Measurements from ENCODE around the gene CDCA3. TPM values are rescaled to one million over a fixed set of nuclear protein-coding genes. Genes with fewer than 3 reads are reported as not detected.
"Not testable (repeated sequence)": the region's sequence is repeated elsewhere in the genome, so short reads cannot be mapped to it uniquely, and the experiment has no call there.

Gene CDCA3
- total RNA-seq, 4 donors from 2014 or later: 0.25 to 4.4 (median 0.65) TPM

DNA sequence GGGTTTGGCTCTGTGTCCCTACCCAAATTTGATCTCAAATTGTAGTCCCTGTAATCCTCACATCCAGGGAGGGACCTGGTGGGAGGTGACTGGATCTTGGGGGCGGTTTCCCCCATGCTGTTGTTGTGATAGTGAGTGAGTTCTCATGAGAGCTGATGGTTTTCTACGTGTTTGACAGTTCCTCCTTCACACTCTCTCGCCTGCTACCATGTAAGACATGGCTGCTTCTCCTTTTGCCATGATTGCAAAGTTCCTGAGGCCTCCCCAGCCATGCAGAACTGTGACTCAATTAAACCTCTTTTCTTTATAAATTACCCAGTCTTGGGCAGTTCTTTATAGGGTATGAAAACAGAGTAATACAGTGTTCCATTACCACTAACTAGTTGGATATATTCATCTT is 43.2 kb upstream of the CDCA3 start:
- Histone ChIP-seq H3K4me1 (peaks cover 10% of the 10 kb centered on the region in 2 donors), H3K36me3 (no peaks in the 10 kb centered on the region), H3K4me3 (no peak overlapping the region), H3K27ac (no peak overlapping the region), H3K27me3 (no peaks in the 10 kb centered on the region), H3K9me3 (no peaks in the 10 kb centered on the region)
- intact Hi-C loops (cut with DNase I; ENCODE audit: low total_unique reads) (no loop called here), in situ Hi-C loops (cut with MboI; ENCODE audit: low sequenced_read_pairs in 4 of 4) (no loop called here)
- TF ChIP-seq POLR2A (IDR thresholded peaks at IDR 0.05): no peak
- ATAC-seq (no peak), DNase-seq (no peak)

DNA sequence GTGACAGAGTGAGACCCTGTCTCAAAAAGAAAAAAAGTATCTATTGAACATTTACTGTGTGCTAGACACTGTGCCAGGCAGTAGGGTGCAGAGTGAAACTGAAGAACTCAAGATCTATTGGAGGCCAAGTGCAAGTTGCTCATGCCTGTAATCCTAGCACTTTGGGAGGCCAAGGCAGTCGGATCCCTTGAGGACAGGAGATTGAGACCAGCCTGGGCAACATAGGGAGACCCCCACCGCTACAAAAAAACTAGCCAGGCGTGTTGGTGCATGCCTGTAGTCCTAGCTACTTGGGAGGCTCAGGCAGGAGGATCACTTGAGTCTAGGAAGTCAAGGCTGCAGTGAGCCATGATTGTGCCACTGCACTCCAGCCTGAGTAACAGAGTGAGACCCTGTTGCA is 41.6 kb upstream of the CDCA3 start:
- H3K27me3 ChIP-seq; in situ Hi-C loops (cut with MboI; ENCODE audit: low sequenced_read_pairs in 4 of 4); ATAC-seq; H3K27ac ChIP-seq; intact Hi-C loops (cut with DNase I; ENCODE audit: low total_unique reads); DNase-seq; H3K4me3 ChIP-seq; H3K9me3 ChIP-seq; H3K36me3 ChIP-seq: not testable (repeated sequence)
- peaks cover 10% of the 10 kb centered on the region in 2 donors for H3K4me1 ChIP-seq

DNA sequence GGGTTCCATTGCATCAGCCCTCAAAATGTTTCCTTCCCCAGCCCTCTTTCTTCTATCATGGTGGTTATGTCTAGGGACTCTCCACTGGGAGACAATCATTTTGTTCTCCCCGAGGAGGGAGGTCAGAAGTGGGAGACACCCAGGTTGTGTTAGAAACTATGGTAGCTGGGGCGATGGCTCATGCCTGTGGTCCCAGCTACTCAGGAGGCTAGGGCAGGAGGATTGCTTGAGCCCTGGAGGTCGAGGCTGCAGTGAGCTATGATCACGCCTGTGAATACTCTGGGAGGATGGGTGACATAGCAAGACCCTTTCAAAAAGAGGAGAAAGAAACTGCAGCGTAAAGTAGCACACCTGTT is 40.5 kb upstream of the CDCA3 start:
- intact Hi-C loops (cut with DNase I; ENCODE audit: low total_unique reads): loop anchor here (1.0 kb wide), 4 partner anchors 13 to 39 kb away; partner anchors contain the start of genes LRRC23, SPSB2 and USP5
- Histone ChIP-seq H3K27me3 (no peaks in the 10 kb centered on the region), H3K4me1 (peaks cover 10% of the 10 kb centered on the region in 2 donors), H3K4me3 (peak overlapping the region; percentile 60 to 83 (median 68)), H3K36me3 (no peaks in the 10 kb centered on the region), H3K9me3 (no peaks in the 10 kb centered on the region), H3K27ac (peak overlapping the region; percentile 85 to 92 (median 87))
- no peak for DNase-seq
- in situ Hi-C loops (cut with MboI; ENCODE audit: low sequenced_read_pairs in 4 of 4): no loop called here
- TF ChIP-seq, protein P1, sequence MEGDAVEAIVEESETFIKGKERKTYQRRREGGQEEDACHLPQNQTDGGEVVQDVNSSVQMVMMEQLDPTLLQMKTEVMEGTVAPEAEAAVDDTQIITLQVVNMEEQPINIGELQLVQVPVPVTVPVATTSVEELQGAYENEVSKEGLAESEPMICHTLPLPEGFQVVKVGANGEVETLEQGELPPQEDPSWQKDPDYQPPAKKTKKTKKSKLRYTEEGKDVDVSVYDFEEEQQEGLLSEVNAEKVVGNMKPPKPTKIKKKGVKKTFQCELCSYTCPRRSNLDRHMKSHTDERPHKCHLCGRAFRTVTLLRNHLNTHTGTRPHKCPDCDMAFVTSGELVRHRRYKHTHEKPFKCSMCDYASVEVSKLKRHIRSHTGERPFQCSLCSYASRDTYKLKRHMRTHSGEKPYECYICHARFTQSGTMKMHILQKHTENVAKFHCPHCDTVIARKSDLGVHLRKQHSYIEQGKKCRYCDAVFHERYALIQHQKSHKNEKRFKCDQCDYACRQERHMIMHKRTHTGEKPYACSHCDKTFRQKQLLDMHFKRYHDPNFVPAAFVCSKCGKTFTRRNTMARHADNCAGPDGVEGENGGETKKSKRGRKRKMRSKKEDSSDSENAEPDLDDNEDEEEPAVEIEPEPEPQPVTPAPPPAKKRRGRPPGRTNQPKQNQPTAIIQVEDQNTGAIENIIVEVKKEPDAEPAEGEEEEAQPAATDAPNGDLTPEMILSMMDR (IDR thresholded peaks at IDR 0.05 in 4 of 5, conservative IDR thresholded peaks at IDR 0.05 in 1 of 5): no peak
- TF ChIP-seq POLR2A (IDR thresholded peaks at IDR 0.05): no peak
- peak; percentile 3 to 13 for ATAC-seq

DNA sequence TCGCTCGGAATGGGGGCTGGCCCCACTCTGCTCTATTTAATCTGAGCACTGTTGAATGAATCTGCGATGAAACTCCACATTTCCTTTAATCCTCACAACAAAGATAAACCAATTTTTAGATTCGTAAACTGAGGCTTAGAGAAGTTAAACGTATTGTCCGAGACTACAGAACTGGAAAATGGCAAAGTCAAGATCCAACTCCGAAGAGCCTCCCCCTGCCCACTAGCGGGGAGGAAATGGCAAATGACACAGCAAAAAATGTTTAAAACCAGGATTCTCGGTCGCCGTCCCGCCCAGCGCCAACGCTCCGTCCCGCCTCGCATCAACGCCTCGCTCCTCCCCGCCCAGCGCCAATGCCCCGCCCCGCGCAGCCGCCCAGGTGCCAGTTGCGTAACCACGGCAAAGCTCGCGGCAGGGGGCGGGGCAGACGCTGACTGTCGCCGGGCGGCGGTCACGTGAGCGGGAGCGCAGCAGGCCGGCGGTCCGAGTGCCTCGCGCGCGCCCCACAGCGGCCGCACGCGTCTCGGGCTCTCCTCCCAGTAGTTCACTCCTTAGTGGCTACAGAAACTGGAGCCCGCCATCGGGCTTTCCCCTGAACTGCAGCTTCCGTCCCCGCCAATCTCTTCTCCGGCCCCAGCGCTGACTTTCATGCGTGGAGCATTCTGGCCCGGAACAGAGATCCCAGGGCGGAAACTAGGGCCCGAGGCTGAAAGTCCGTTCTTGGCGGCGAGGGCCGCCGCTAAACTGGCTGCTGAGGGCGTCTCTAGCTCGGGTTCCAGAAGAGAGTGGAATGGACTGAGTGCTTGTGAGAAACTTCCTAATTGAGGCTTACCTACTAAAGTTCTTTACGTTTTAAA is 39.9 kb upstream of the CDCA3 start:
- intact Hi-C loops (cut with DNase I; ENCODE audit: low total_unique reads): loop anchor here (1.0 kb wide), 4 partner anchors 13 to 39 kb away; partner anchors contain the start of genes LRRC23, SPSB2 and USP5

DNA sequence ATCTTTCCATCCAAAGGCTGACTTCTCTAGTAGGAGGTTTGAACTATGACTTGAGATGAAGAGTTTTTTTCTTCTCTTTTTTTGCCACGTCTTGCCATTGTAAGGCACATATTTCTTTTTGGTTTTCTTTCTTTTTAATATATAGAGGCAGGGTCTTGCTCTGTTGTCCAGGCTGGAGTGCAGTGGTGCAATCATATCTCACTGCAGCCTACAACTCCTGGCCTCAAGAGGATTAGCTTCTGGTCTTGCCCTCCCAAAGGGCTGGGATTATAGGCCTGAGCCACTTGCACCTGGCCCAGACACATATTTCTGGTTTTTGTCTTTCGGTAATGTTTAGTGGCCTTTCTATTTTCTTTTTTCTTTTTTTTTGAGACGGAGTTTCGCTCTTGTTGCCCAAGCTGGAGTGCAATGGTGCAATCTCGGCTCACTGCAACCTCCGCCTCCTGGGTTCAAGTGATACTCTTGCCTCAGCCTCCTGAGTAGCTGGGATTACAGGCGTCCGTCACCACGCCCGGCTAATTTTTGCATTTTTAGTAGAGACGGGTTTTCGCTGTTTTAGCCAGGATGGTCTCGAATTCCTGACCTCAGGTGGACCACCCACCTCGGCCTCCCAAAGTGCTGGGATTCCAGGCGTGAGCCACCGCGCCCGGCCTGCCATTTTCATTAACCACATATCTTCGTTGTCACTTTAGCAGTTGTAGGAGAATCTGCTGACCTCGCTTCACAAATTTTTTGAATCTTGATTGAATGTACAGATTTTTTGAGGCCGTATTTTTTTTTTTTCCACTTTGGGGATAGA is 38.9 kb upstream of the CDCA3 start:
- DNase-seq; intact Hi-C loops (cut with DNase I; ENCODE audit: low total_unique reads); in situ Hi-C loops (cut with MboI; ENCODE audit: low sequenced_read_pairs in 4 of 4); H3K36me3 ChIP-seq; H3K27me3 ChIP-seq; H3K9me3 ChIP-seq; ATAC-seq: not testable (repeated sequence)
- Histone ChIP-seq H3K4me1 (peaks cover 10% of the 10 kb centered on the region in 2 donors), H3K4me3 (peak overlapping the region in 2 of 4 donors; percentile 66 to 83), H3K27ac (peak overlapping the region; percentile 85 to 92 (median 87))

More for the DNA sequence above, 39.9 kb upstream of the CDCA3 start:
- Histone ChIP-seq H3K4me1 (peaks cover 10% of the 10 kb centered on the region in 2 donors), H3K27me3 (no peaks in the 10 kb centered on the region), H3K36me3 (no peaks in the 10 kb centered on the region), H3K9me3 (no peaks in the 10 kb centered on the region), H3K4me3 (peak overlapping the region; percentile 60 to 83 (median 68)), H3K27ac (peak overlapping the region; percentile 85 to 92 (median 87))
- TF ChIP-seq POLR2A (IDR thresholded peaks at IDR 0.05): peak; percentile 53 to 56
- TF ChIP-seq, protein P1 (IDR thresholded peaks at IDR 0.05 in 4 of 5, conservative IDR thresholded peaks at IDR 0.05 in 1 of 5): peak; percentile 78 to 94 (median 87)
- peak; percentile 92 to 95 for DNase-seq
- ATAC-seq: peak; percentile 99
- in situ Hi-C loops (cut with MboI; ENCODE audit: low sequenced_read_pairs in 4 of 4): no loop called here

DNA sequence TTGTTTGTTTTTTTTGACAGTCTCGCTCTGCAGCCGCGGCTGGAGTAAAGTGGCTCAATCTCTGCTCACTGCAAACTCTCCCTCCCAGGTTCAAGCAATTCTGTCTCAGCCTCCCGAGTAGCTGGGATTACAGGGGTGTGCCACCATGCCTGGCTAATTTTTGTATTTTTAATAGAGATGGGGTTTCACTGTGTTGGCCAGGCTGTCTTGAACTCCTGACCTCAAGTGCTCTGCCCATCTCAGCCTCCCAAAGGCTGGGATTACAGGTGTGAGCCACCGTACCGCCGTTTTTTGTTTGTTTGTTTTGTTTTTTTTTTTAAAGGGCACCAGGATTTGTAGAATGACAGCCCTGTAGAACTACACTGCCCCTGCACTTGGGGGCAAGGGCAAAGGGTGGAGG is 37.7 kb upstream of the CDCA3 start:
- H3K36me3 ChIP-seq; H3K9me3 ChIP-seq; intact Hi-C loops (cut with DNase I; ENCODE audit: low total_unique reads); ATAC-seq; in situ Hi-C loops (cut with MboI; ENCODE audit: low sequenced_read_pairs in 4 of 4); H3K27me3 ChIP-seq; H3K4me3 ChIP-seq; DNase-seq: not testable (repeated sequence)
- peaks cover 10% of the 10 kb centered on the region in 2 donors for H3K4me1 ChIP-seq
- peak overlapping the region in 1 of 4 donors; percentile 18 for H3K27ac ChIP-seq
